ENCODE data around the gene GRID2. TPM values are rescaled to one million over a fixed set of nuclear protein-coding genes. Genes with fewer than 3 reads are reported as not detected.

The GRID2 gene
- polyA plus RNA-seq, 3 donors from 2014 or later, result not detected

DNA sequence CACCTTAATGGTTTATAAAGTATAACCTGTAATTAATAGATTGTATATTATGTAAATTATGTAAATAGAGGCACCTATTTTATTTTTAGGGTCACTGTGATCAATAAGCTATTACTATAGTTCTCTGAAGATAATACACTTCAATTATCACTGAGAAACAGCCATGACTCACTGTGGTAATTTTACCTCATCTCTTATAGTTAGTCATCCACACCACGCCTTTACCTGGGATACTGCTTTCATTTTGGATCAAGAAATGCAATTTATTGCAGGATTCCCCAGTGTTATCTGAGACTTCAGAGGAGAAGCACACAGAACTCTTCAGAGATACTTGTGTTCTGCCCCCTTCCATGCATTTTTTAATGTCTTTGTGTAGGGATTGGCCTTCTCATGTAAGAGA lies 1176.7 kb downstream of the GRID2 start:
- no peak for DNase-seq
- Mint-ChIP-seq H3K4me3 (no peak overlapping the region), H3K27ac (no peak overlapping the region), H3K4me1 (no peaks in the 10 kb centered on the region), H3K9me3 (peaks cover 5 to 21% (median 9%) of the 10 kb centered on the region in 6 donors), H3K36me3 (no peaks in the 10 kb centered on the region), H3K27me3 (ENCODE audit: low read depth in 3 of 3) (no peaks in the 10 kb centered on the region)

GRCh38 chr4:93495346-93495745 lies 1191.6 kb downstream of the GRID2 start:
- no peak for DNase-seq
- Mint-ChIP-seq H3K4me1 (no peaks in the 10 kb centered on the region), H3K36me3 (peaks cover 0 to 4% (median 0%) of the 10 kb centered on the region in 3 donors), H3K27ac (no peak overlapping the region), H3K4me3 (no peak overlapping the region), H3K9me3 (peaks cover 0 to 44% (median 23%) of the 10 kb centered on the region in 6 donors), H3K27me3 (ENCODE audit: low read depth in 3 of 3) (peaks cover 0 to 2% (median 2%) of the 10 kb centered on the region in 3 donors)

DNA sequence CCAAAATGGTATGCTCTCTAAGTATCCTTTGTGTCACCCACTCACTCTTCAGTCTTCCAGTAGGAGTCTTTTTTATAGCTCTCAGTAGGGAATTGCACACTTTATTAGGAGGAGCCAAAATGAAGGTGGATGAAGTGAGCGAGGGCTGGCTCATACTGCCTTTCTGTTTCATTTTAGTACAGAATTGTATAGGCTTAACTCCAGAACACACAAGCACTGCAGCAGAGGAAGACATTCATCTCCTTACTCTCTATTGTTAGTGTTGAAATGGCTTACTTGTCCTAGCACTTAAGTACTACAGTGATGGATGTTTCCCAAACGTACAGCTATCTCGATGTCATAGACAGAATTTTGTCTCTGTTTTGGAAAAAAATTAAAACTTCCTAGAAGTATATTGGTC lies 1197.5 kb downstream of the GRID2 start:
- H3K27me3 Mint-ChIP-seq (ENCODE audit: low read depth in 3 of 3), result peaks cover 0 to 2% (median 0%) of the 10 kb centered on the region in 3 donors
- H3K36me3 Mint-ChIP-seq, result peaks cover 0 to 4% (median 0%) of the 10 kb centered on the region in 3 donors
- H3K9me3 Mint-ChIP-seq, result peaks cover 0 to 60% (median 26%) of the 10 kb centered on the region in 6 donors
- no peaks in the 10 kb centered on the region for H3K4me1 Mint-ChIP-seq
- H3K27ac Mint-ChIP-seq, result no peak overlapping the region
- DNase-seq, result no peak
- no peak overlapping the region for H3K4me3 Mint-ChIP-seq

DNA sequence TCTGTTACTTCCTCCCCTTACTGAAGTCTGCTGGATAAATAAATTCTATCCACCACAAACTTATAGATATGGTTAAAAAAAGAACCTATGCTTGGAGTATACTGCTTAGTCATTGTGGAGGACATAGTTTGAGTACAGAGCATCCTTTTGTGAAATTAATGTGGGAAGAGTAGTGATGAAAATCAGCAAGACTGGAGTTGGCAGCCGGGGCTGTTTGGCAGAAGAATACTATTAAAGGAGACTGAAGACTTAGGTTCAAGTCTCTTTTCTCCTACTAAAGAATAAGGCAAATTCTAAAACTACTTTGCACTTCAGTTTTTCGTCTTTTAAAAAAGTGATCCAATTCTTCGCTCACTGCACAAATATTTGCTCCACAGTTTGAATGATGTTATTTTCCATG lies 1198.2 kb downstream of the GRID2 start:
- Mint-ChIP-seq H3K27ac (no peak overlapping the region), H3K9me3 (peaks cover 0 to 56% (median 25%) of the 10 kb centered on the region in 6 donors), H3K4me1 (no peaks in the 10 kb centered on the region), H3K36me3 (peaks cover 0 to 4% (median 0%) of the 10 kb centered on the region in 3 donors), H3K27me3 (ENCODE audit: low read depth in 3 of 3) (peaks cover 0 to 2% (median 0%) of the 10 kb centered on the region in 3 donors), H3K4me3 (no peak overlapping the region)
- no peak for DNase-seq

- no peaks in the 10 kb centered on the region for H3K4me1 Mint-ChIP-seq
- H3K27me3 Mint-ChIP-seq (ENCODE audit: low read depth in 3 of 3), result peaks cover 0 to 2% (median 0%) of the 10 kb centered on the region in 3 donors
- no peak overlapping the region for H3K4me3 Mint-ChIP-seq
- H3K36me3 Mint-ChIP-seq, result peaks cover 0 to 4% (median 0%) of the 10 kb centered on the region in 3 donors
- DNase-seq, result no peak
- H3K9me3 Mint-ChIP-seq, result peaks cover 0 to 53% (median 25%) of the 10 kb centered on the region in 6 donors
- H3K27ac Mint-ChIP-seq, result no peak overlapping the region
Measured at GRCh38 chr4:93502991-93503390, 1199.2 kb downstream of the GRID2 start.

GRCh38 chr4:93513851-93514250 lies 1210.1 kb downstream of the GRID2 start:
- Mint-ChIP-seq H3K27ac (no peak overlapping the region), H3K9me3 (peaks cover 4 to 23% (median 11%) of the 10 kb centered on the region in 6 donors), H3K4me1 (no peaks in the 10 kb centered on the region), H3K36me3 (no peaks in the 10 kb centered on the region), H3K4me3 (no peak overlapping the region), H3K27me3 (ENCODE audit: low read depth in 3 of 3) (no peaks in the 10 kb centered on the region)
- no peak for DNase-seq

GRCh38 chr4:93515208-93515607 lies 1211.4 kb downstream of the GRID2 start:
- no peaks in the 10 kb centered on the region for H3K4me1 Mint-ChIP-seq
- H3K27ac Mint-ChIP-seq, result no peak overlapping the region
- H3K27me3 Mint-ChIP-seq (ENCODE audit: low read depth in 3 of 3), result no peaks in the 10 kb centered on the region
- no peaks in the 10 kb centered on the region for H3K36me3 Mint-ChIP-seq
- H3K4me3 Mint-ChIP-seq, result no peak overlapping the region
- no peak for DNase-seq
- peaks cover 0 to 16% (median 8%) of the 10 kb centered on the region in 6 donors for H3K9me3 Mint-ChIP-seq

DNA sequence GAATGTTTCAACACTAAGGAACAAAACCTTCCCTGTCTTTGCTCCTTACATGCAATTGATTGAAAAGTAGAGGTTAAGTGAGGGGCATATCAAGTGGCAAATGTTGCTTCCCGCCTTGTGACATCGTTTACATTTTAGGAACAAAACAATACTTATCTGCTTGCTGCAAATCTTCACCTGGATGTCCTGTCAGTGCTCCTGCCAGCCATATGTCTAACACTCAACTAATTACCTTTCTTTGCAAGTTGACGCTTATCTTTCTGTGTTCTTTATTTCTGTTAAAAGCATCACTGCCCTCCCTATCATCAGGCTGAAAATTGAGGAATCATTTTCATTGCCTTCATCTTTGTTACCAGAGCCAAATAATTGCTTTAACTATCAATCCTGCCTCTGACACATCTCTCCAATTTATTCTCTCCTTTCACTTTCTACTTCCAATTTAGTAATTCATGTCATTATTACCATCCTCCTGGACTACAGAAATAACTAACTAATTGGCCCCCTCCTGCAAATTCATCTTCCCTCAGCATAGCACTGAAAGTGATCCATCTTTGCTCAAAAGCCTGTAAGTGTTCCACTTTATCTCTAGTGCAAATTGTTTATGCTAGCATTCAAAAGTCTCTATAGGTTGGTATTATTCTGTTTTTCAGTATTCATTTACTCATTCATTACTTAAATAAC lies 1226.1 kb downstream of the GRID2 start:
- Mint-ChIP-seq H3K4me3 (no peak overlapping the region), H3K27me3 (ENCODE audit: low read depth in 3 of 3) (no peaks in the 10 kb centered on the region), H3K27ac (no peak overlapping the region), H3K9me3 (peaks cover 11 to 36% (median 21%) of the 10 kb centered on the region in 6 donors), H3K36me3 (peaks cover 0 to 3% (median 0%) of the 10 kb centered on the region in 3 donors), H3K4me1 (no peaks in the 10 kb centered on the region)
- no peak for DNase-seq

- Mint-ChIP-seq H3K4me1 (no peaks in the 10 kb centered on the region), H3K27ac (no peak overlapping the region), H3K27me3 (ENCODE audit: low read depth in 3 of 3) (no peaks in the 10 kb centered on the region), H3K4me3 (no peak overlapping the region), H3K36me3 (peaks cover 0 to 3% (median 0%) of the 10 kb centered on the region in 3 donors), H3K9me3 (peaks cover 9 to 39% (median 20%) of the 10 kb centered on the region in 6 donors)
- no peak for DNase-seq
Measured at GRCh38 chr4:93532234-93532633, 1228.5 kb downstream of the GRID2 start.

GRCh38 chr4:93540562-93540961 lies 1236.8 kb downstream of the GRID2 start:
- Mint-ChIP-seq H3K4me3 (no peak overlapping the region), H3K27me3 (ENCODE audit: low read depth in 3 of 3) (no peaks in the 10 kb centered on the region), H3K27ac (no peak overlapping the region), H3K9me3 (peaks cover 5 to 49% (median 24%) of the 10 kb centered on the region in 6 donors), H3K4me1 (no peaks in the 10 kb centered on the region), H3K36me3 (peaks cover 0 to 4% (median 3%) of the 10 kb centered on the region in 3 donors)
- DNase-seq, result no peak

DNA sequence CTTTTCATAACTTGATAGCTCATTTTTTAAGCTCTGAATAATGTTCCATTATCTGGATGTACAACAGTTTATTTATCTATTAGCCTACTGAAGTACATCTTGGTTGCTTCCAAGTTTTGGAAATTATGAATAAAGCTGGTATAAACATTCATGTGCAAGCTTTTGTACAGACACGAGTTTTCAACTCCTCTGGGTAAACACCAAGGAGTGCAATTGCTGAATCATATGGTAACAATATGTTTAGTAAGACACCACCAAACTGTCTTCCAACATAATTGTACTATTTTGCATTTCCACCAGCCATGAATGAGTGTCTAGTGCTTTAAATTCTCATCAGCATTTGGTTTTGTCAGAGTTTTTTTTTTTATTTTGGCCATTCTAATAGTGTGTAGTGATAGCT lies 1258.1 kb downstream of the GRID2 start:
- Mint-ChIP-seq H3K36me3 (no peaks in the 10 kb centered on the region), H3K27ac (no peak overlapping the region), H3K27me3 (ENCODE audit: low read depth in 3 of 3) (peaks cover 0 to 1% (median 0%) of the 10 kb centered on the region in 3 donors), H3K9me3 (peaks cover 17 to 44% (median 22%) of the 10 kb centered on the region in 6 donors), H3K4me1 (no peaks in the 10 kb centered on the region), H3K4me3 (no peak overlapping the region)
- no peak for DNase-seq

- Mint-ChIP-seq H3K4me3 (no peak overlapping the region), H3K27me3 (ENCODE audit: low read depth in 3 of 3) (no peaks in the 10 kb centered on the region), H3K4me1 (no peaks in the 10 kb centered on the region), H3K36me3 (no peaks in the 10 kb centered on the region), H3K27ac (no peak overlapping the region), H3K9me3 (peaks cover 0 to 20% (median 10%) of the 10 kb centered on the region in 6 donors)
- no peak for DNase-seq
Measured at GRCh38 chr4:93568758-93569157, 1265.0 kb downstream of the GRID2 start.

- peaks cover 5 to 25% (median 14%) of the 10 kb centered on the region in 6 donors for H3K9me3 Mint-ChIP-seq
- H3K4me1 Mint-ChIP-seq, result no peaks in the 10 kb centered on the region
- peaks cover 0 to 3% (median 0%) of the 10 kb centered on the region in 3 donors for H3K36me3 Mint-ChIP-seq
- H3K4me3 Mint-ChIP-seq, result no peak overlapping the region
- H3K27me3 Mint-ChIP-seq (ENCODE audit: low read depth in 3 of 3), result no peaks in the 10 kb centered on the region
- no peak for DNase-seq
- H3K27ac Mint-ChIP-seq, result no peak overlapping the region
Measured at GRCh38 chr4:93573285-93573684, 1269.5 kb downstream of the GRID2 start.

DNA sequence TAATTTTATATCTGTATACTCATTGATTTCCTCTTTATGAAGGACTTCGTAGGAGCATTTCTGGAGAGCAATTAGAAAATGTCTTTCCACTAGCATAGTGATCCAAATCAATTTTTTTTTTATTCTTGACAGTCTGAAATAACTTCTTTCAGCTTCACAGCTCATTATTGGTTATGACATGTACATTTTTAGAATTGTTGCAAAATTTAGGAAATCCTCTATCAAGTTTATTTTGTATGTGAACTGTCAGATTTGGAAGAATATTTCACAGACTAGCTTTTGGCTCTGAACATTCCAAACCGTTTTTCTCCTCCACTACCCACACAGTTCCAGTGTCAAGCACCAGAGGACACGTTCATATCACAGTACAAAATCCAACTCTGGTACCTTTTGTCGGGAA lies 1275.2 kb downstream of the GRID2 start:
- H3K27ac Mint-ChIP-seq, result no peak overlapping the region
- H3K4me3 Mint-ChIP-seq, result no peak overlapping the region
- peaks cover 0 to 3% (median 0%) of the 10 kb centered on the region in 3 donors for H3K36me3 Mint-ChIP-seq
- no peak for DNase-seq
- no peaks in the 10 kb centered on the region for H3K4me1 Mint-ChIP-seq
- H3K27me3 Mint-ChIP-seq (ENCODE audit: low read depth in 3 of 3), result no peaks in the 10 kb centered on the region
- H3K9me3 Mint-ChIP-seq, result peaks cover 10 to 49% (median 22%) of the 10 kb centered on the region in 6 donors

GRCh38 chr4:93605163-93605562 lies 1301.4 kb downstream of the GRID2 start:
- DNase-seq, result no peak
- H3K27ac Mint-ChIP-seq, result no peak overlapping the region
- no peaks in the 10 kb centered on the region for H3K27me3 Mint-ChIP-seq (ENCODE audit: low read depth in 3 of 3)
- H3K4me3 Mint-ChIP-seq, result no peak overlapping the region
- no peaks in the 10 kb centered on the region for H3K4me1 Mint-ChIP-seq
- H3K9me3 Mint-ChIP-seq, result peaks cover 0 to 34% (median 16%) of the 10 kb centered on the region in 6 donors
- H3K36me3 Mint-ChIP-seq, result no peaks in the 10 kb centered on the region
